ENCODE data around the gene PLXNA4.

Gene PLXNA4

DNA sequence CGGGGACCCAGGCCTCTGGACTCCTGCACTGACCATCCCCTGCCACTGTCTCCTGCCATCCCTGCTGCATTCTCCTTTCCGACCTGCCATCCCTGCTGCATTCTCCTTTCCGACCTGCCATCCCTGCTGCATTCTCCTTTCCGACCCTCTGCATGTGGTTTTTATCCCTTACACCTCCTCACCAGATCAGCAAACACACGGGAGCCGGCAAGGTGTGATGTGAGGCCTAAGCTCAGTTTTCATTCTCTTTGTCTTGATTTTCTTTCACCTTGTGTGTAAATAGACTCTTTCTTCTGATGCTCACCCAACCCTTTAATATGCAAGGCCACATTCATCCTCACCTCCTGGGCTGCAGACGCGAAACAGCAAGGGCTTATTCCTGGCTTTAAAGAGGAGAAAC lies 11.4 kb downstream of the PLXNA4 start:
- DNase-seq (ENCODE audit: low read depth in 2 of 2): no peak

DNA sequence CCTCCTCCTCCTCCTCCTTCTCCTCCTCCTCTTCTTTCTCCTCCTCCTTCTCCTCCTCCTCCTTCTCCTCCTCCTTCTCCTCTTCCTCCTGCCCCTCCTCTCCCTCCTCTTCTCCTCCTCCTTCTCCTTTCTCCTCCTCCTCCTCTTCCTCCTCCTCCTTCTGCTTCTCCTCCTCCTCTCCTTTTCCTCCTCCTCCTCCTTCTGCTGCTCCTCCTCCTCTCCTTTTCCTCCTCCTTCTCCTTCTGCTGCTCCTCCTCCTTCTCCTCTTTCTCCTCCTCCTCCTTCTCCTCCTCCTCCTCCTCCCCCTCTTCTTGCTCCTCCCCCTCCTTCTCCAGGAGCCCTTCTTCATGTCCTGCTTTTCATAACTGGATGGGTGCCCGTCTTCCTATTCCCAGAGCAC lies 12.2 kb downstream of the PLXNA4 start:
- DNase-seq (ENCODE audit: low read depth in 2 of 2): no peak

DNA sequence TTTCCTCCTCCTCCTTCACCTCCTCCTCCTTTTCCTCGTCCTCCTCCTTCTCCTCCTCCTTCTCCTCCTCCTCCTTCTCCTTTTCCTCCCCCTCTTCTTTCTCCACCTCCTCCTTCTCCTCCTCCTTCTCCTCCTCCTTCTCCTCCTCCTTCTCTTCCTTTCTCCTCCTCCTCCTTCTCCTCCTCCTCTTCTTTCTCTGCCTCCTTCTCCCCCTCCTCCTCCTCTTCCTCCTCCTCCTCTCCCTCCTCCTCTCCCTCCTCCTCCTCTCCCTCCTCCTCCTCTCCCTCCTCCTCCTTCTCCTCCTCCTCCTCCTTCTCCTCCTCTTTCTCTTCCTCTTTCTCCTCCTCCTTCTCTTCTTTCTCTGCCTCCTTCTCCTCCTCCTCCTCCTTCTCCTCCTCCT lies 13.6 kb downstream of the PLXNA4 start:
- DNase-seq (ENCODE audit: low read depth in 2 of 2): no peak

DNA sequence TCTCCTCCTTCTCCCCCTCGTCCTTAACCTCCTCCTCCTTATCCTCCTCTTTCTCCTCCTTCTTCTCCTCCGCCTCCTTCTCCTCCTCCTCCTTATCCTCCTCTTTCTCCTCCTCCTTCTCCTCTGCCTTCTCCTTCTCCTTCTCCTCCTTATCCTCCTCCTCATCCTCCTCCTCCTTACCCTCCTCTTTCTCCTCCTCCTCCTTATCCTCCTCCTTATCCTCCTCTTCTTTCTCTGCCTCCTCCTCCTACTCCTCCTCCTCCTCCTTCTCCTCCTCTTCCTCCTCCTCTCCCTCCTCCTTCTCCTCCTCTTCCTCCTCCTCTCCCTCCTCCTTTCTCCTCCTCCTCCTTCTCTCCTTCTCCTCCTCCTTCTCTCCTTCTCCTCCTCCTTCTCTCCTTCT lies 14.5 kb downstream of the PLXNA4 start:
- no peak for DNase-seq (ENCODE audit: low read depth in 2 of 2)

DNA sequence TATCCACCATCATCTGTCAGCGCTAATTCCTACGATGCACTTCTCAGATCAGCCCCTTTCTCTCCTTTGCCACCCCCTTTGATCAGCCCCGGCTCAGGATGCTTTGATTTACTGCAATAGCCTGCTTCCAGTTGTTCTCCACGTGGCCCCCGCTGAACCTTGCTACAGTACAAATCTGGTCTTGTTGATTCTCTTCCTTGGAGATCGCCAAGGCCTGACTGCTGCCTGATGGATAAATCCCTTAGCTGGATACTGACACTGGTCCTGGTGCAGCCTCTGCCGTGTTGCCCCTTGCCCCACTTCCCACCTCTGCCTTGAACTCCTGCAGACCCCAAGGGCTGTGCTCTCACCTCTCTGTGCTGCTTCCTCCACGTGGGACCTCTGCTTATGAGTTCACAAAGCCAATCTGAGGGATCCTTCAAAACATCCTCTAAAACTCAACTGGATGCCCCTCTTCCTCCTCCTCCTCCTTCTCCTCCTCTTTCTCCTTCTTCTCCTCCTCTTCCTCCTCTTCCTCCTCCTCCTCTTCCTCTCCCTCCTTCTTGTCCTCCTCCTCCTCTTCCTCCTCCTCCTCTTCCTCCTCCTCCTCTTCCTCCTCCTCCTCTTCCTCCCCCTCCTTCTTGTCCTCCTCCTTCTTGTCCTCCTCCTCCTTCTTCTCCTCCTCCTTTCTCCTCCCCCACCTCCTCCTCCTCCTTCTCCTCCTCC lies 15.3 kb downstream of the PLXNA4 start:
- no peak for DNase-seq (ENCODE audit: low read depth in 2 of 2)

DNA sequence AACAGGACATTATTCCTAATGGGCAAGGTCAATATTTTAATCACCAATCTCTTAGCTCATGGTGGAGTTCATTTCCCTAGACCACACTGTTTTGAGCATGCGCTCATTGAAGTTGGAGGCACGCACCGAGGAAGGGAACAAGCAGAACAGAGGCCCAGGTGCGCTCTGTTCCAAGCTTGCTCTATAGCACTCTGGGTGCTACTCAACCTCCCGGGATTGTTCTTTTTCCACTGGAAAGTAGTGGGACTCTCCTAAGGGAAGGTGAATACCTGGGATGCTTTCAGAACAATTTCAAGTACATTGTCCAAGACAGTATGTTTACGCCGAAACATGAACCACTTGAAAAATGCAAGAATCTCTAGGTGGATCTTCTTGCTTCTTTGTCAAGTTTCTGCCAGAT lies 16.2 kb downstream of the PLXNA4 start:
- DNase-seq (ENCODE audit: low read depth in 2 of 2): no peak

DNA sequence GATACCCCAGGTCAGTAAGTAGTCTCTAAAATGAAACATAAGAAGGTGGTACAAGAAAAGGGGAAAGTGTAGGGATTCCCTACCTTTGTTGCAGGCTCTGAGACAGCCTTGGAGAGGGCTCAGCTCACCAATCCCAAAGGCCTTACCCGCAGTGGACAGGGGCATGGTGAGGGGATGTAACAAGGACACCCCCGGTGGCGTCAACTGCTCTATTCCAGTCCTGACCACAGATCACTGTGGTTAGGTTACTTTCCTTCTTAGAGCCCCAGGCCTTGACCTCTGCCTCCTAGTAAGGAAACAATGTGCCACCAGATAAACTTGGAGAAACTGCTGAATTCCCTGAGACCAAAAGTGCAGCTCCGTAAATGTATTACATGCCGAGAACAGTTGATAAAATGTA lies 17.5 kb downstream of the PLXNA4 start:
- no peak for DNase-seq (ENCODE audit: low read depth in 2 of 2)

DNA sequence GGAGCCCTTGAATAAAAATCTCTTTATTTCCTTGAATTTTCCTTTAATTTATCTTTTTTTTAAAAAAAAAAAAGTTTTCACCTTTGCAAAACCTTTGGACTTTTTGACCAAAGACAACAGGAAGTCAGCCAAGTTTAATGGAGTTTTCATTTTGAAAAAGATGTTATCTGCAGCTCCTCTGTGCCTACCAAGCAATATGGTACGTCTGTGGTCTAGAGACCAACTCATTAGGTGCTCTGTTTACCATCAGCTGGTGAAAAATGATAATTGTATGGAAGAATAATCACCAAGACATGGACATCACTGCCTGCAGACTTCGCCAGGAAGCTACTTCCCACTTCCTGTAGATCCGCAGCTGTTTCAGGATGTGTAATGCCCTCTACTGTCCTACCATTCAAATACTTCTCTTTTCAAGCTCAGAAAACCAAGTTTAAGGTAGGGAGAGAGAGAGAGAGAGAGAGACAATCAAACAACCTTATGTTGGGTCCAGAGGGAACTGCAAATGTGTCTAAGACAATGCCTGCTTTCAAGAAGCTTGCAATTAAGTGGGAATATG lies 18.7 kb downstream of the PLXNA4 start:
- no peak for DNase-seq (ENCODE audit: low read depth in 2 of 2)

DNA sequence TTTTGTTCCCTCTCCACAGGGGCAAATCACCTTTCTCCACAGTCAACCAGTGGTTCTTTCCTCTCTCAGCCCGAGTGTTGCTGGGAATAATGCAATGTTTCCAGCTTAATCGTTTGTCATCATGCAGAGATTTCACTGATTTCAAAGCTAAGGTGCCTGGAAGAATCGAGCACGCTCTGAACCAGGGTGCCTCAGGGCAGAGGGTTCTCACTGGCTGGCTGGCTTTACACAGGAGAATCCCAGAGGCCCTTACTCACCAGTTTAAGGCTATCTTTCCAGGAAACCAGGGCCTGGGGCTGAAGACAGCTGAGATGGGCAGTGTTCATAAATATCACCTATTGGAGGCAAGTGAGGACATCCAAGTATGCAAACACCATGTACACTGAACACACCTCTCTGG lies 21.8 kb downstream of the PLXNA4 start:
- DNase-seq (ENCODE audit: low read depth in 2 of 2): no peak

DNA sequence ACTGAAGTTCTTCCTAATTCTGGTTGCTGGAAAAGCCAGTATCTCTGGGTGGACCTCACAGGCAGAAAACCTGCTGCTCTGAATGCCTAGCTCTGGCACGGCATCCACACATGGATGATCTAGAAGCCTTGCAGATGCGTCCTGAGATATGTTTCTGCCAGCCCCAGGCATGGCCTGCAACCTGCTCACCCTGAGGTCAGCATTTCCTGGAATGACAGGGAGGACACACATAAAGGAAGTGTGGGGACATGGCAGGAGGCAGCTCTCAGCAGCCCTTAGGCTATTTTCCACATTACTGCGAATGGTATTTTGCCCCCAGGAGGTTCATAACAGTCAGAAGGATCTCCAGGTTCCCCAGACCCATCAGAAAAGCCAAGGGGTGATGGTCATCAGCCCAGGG lies 23.2 kb downstream of the PLXNA4 start:
- DNase-seq (ENCODE audit: low read depth in 2 of 2): no peak

DNA sequence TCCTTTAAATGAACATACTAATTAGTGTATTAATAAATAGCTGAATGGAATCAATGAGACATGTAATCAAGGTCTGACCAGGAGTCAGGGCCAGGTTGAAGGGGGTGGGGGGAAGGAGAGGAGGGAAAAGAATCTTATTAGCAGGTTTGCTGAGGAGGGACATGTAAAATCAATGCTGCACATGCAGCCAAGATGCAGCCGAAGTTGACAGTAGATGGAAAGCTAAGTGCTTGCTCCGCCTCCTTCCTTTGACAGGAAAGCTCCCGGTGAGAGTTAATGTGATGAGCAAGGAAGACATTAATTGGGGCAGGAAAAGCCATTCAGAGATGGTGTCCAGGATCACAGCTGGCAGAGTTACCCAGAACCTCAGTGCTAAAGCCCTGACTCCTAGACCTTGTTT lies 24.4 kb downstream of the PLXNA4 start:
- no peak for DNase-seq (ENCODE audit: low read depth in 2 of 2)

DNA sequence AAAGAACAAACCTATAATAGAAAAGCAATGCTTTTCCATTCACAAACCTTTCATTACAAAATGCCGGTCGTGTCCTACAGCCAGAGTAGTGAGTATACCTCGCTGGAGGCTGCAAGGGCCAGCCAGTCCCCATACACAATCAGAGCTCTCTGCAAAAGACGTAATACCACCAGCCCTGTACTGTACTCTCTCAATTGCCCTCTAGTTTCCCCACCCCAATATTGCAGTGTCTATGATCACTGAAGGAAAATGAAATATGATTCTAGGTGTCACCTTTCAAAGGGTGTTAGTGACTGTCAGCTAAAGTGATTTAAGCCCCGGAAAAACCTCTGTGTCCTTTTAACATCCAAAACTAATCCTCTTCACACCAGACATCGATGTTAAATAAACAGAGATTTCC lies 24.8 kb downstream of the PLXNA4 start:
- no peak for DNase-seq (ENCODE audit: low read depth in 2 of 2)

DNA sequence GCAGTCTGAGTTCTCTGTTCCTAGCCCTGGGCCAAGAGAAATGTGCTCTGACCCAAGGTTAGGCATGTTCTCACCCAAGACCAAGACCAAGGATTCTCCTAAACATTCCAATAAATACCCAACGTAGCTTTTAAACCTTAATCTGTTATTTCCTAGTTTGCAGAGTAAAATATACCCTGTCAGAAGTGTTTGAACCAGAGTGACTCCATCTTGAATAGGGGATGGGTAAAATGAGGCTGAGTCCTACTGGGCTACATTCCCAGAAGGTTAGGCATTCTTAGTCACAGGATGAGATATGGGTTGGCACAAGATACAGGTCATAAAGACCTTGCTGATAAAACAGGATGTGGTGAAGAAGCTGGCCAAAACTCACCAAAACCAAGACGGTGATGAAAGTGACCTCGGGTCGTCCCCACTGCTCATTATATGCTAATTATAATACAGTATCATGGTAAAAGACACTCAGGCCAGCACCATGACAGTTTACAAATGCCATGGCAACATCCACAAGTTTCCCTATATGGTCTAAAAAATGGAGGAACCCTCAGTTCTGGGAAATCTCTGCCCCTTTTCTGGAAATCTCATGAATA lies 27.7 kb downstream of the PLXNA4 start:
- peak in 1 of 2 donors; percentile 13 for DNase-seq (ENCODE audit: low read depth in 2 of 2)

DNA sequence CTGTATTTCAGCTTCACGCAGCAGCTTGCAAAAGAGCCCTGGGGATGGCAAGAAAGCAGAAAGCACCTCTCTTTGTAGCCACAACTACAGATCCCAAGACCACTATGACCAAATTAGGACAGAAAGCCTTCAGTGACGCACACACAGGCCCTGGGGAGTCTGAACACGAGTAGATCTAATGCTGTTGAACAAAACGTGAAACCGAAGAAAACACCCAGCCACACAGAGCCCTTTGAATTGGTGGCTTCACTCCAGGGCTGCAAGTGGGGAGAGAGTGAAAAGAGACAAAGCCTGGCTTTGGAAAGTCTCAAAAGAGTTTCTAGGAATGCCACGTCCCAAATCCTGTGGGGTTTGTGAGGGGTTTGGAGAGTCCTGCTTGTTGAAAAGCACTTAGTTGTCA lies 28.4 kb downstream of the PLXNA4 start:
- no peak for DNase-seq (ENCODE audit: low read depth in 2 of 2)

DNA sequence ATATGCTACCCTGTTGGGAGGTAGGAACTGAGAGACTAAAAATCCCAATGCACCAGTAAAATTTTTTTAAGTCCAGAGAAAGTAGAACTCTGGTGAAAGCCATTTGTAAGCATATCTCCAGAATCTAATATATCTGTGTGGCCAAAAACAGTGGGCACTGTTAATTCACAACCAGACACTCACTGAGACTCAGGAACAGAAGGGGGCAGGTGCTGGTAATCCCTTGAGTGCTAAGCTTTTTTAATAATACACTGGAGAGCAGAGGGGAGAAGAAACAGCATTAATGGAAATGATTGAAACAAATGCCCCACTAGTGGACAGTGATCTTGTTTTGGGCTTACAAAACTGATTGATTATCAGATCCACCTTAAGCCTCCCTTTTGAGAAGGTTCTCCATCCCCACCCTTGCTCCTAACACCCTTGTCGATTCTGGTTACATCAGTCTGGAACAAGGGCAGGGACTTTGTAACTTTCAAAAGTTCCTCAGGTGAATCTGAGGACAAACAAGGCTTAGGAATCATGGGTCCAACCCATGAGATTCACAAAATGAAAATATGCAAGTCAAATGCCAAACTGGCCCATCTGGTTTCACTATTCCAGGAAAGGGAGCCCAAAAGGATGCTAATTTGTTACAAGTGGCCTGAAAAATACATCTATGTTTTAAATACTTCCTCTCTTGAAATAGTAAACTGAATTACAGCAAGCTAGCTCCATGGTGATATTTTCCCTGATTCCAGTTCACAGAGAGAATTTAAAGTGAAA lies 29.7 kb downstream of the PLXNA4 start:
- DNase-seq (ENCODE audit: low read depth in 2 of 2): no peak

DNA sequence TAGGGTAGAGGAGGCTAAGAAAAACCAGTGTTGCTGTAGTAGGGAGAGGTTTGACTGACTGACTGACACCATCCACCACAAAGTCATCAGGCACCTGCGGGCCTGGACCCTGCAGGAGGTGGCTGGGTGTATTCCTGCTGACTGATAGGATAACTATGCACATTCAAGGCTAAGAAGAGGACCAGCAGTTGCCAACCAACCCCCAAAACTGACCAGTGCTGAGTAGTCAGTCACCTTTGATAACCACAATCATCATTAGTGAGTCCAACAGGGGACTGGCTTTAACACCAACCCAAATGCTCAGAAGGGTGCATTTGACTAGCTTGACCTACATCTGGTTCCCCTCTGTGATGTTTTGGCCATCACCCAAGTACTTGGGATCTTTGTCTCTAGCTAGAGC lies 30.5 kb downstream of the PLXNA4 start:
- no peak for DNase-seq (ENCODE audit: low read depth in 2 of 2)

DNA sequence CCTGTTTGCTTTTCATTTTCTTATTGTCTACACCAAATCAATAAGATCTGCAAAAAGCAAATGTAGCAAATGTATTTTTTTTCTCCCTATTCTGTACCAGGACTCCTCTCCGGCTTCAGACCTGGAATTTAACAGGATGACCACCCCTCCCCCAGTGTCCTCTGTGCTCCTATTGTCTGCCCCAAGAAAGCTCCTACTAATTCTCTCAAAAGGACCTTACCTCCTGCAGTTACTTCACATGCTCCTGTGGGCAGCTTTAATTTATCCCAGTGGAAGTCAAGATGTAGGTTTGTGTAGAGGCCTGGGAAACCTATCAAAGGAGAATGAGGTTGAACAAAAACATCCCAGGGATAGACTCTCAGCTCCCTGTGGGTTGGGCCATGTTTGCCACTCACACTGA lies 31.3 kb downstream of the PLXNA4 start:
- no peak for DNase-seq (ENCODE audit: low read depth in 2 of 2)

DNA sequence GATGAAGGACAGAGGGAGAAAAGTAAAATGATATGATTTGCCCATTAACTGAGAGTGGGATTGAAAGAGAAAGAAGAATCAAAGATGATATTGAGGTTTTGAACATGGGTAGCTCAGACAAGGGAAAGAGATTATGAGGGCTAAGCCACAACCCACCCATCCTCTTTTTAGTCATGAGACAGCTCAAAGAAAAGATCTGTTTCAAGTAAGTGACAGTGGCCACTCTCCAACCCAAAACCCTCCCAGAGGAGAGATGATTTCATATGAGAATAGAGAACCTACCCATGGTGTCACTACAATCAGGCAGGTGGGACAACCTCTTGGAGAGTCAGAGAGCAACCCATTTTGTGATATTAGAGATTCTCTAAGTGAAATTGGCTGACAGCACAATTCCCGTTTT lies 32.2 kb downstream of the PLXNA4 start:
- no peak for DNase-seq (ENCODE audit: low read depth in 2 of 2)

DNA sequence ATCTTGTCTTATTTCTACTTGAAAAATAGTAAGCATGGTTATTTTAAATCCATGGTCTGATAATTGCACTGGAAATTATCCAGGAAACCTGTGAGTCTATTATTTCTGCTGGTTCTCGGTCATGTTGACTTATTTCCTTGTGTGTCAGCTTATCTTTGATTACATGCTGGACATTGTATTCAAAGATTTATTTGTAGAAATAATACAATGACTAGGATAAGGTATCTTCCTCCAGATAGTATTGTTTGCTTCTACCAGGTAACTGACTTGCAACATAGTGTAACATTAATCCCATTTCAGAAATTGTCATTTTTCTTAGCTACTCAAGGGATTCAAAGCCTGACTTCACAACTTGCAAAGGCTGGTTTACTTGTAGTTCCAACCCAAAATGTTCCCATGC lies 33.4 kb downstream of the PLXNA4 start:
- no peak for DNase-seq (ENCODE audit: low read depth in 2 of 2)

DNA sequence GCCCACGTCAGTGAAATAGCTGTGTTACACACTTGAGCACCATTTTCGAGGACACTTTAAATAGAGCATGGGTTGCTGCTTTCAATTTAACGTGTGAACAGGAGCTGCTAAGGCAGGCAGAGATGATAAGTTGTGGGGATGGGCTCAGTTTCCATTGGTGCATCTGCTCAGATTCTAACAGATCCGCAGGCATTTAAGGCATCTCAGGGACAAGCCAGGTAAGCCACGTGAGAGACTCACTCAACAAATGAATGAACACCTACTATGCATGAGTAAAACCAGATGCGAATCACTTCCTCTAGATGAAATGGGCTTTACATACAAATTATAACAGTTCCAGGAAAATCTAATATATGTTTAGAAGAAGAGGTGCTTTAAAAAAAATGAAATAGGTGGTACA lies 34.6 kb downstream of the PLXNA4 start:
- no peak for DNase-seq (ENCODE audit: low read depth in 2 of 2)

DNA sequence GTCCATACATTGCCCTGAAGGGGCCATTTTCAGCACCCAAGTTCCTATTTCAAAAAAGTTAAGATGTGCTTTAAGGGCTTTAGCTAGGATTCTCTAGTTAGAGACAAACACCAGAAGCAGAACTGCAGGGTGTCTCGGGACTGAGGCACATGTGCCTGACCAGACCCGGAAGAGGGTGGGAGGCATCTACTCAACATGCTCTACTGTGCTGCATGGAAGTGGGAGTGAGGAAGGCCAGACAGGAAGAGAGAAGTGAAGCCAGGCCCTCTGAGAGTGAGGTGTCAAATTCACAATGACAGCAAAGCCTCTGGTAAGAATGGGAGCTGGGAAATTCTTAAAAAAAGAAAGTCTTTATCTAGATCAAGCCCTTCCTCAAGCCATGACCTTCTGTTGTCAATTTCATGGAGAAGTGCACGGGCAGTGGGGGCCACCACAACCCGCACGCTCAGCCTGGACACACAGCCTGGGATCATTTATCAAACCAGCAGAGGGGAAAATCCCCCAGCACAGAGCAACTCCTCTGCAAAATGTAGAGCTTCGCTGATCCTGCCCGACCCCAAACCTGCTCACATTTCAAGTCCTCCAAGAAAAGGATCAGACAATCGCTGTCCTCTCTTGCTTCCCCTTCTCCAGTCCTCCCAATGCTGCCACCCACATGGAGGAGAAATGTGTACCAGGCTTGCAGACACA lies 38.7 kb downstream of the PLXNA4 start:
- no peak for DNase-seq (ENCODE audit: low read depth in 2 of 2)

DNA sequence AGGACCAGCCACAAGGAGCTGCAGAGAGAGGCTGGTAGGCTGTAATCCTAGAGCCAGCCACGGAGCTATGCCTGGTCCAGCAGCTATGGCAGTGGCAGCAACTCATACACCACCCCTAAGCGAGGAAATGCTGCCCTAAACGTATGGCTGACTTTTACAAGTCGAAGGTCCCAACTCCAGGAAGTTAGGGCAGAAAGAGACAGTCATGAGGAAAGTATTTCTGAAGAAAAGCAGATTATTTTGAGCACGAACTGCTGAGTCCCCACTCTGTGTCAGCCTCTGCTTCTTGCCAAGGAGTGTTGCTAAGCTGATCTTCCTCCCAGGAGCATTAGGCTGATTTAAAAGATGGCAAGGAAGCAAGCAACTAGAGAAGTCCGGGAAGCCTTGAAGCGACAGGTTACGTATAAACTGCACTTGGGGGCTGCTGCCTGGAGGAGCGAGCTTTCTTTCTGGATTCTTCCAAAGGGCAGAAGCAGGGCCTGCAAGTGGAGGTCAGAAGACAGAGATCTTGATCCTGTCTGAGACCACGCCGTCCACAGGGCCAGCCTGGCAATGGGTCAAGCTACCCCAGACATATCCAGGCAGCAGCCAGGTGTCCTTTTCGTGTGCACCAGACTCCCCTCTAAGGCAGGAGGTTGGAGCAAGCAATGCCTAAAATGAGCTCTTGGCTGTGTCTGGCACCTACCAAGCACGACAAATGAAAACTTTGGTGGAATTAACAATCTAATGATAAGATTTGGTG lies 39.4 kb downstream of the PLXNA4 start:
- no peak for DNase-seq (ENCODE audit: low read depth in 2 of 2)
